ENCODE data around the gene SYT8. TPM values are rescaled to one million over a fixed set of nuclear protein-coding genes. Genes with fewer than 3 reads are reported as not detected.

SYT8 gene
- total RNA-seq, 1 experiment from 2014 or later, result 1.0 TPM

GRCh38 chr11:1877211-1878136, 42.7 kb downstream of the SYT8 start:
- Histone ChIP-seq H3K9me3 (ENCODE audit: control insufficient read depth in 1 of 2, insufficient read depth in 1 of 2, low read depth in 1 of 2, low read length in 2 of 2) (no peaks in the 10 kb centered on the region), H3K4me1 (ENCODE audit: control insufficient read depth in 1 of 2, insufficient read depth in 2 of 2, low read length in 2 of 2) (peaks cover 0 to 4% of the 10 kb centered on the region in 2 experiments; a peak in 1 of 4 replicates), H3K4me2 (ENCODE audit: low read length) (no peak overlapping the region), H3K27me3 (ENCODE audit: insufficient read depth, low read length) (no peaks in the 10 kb centered on the region), H3K4me3 (replicated peaks in 1 of 2; ENCODE audit: low read depth in 1 of 2, low read length in 2 of 2) (no peak overlapping the region), H3K79me2 (ENCODE audit: insufficient read depth, low read length) (no peaks in the 10 kb centered on the region), H3K9ac (ENCODE audit: low read length) (no peak overlapping the region), H3K36me3 (ENCODE audit: control insufficient read depth in 1 of 2, insufficient read depth in 2 of 2, low read length in 2 of 2) (no peaks in the 10 kb centered on the region), H2AFZ (ENCODE audit: low read depth, low read length, poor library complexity, severe bottlenecking) (no peak overlapping the region), H3K27ac (ENCODE audit: low read depth, low read length) (no peak overlapping the region), H3K9me2 (ENCODE audit: insufficient read depth) (no peaks in the 10 kb centered on the region), H4K20me1 (ENCODE audit: insufficient read depth) (no peaks in the 10 kb centered on the region)
- TF ChIP-seq, protein P1, sequence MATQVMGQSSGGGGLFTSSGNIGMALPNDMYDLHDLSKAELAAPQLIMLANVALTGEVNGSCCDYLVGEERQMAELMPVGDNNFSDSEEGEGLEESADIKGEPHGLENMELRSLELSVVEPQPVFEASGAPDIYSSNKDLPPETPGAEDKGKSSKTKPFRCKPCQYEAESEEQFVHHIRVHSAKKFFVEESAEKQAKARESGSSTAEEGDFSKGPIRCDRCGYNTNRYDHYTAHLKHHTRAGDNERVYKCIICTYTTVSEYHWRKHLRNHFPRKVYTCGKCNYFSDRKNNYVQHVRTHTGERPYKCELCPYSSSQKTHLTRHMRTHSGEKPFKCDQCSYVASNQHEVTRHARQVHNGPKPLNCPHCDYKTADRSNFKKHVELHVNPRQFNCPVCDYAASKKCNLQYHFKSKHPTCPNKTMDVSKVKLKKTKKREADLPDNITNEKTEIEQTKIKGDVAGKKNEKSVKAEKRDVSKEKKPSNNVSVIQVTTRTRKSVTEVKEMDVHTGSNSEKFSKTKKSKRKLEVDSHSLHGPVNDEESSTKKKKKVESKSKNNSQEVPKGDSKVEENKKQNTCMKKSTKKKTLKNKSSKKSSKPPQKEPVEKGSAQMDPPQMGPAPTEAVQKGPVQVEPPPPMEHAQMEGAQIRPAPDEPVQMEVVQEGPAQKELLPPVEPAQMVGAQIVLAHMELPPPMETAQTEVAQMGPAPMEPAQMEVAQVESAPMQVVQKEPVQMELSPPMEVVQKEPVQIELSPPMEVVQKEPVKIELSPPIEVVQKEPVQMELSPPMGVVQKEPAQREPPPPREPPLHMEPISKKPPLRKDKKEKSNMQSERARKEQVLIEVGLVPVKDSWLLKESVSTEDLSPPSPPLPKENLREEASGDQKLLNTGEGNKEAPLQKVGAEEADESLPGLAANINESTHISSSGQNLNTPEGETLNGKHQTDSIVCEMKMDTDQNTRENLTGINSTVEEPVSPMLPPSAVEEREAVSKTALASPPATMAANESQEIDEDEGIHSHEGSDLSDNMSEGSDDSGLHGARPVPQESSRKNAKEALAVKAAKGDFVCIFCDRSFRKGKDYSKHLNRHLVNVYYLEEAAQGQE (IDR thresholded peaks at IDR 0.05; ENCODE audit: low read depth), result no peak
- TF ChIP-seq, protein P2, sequence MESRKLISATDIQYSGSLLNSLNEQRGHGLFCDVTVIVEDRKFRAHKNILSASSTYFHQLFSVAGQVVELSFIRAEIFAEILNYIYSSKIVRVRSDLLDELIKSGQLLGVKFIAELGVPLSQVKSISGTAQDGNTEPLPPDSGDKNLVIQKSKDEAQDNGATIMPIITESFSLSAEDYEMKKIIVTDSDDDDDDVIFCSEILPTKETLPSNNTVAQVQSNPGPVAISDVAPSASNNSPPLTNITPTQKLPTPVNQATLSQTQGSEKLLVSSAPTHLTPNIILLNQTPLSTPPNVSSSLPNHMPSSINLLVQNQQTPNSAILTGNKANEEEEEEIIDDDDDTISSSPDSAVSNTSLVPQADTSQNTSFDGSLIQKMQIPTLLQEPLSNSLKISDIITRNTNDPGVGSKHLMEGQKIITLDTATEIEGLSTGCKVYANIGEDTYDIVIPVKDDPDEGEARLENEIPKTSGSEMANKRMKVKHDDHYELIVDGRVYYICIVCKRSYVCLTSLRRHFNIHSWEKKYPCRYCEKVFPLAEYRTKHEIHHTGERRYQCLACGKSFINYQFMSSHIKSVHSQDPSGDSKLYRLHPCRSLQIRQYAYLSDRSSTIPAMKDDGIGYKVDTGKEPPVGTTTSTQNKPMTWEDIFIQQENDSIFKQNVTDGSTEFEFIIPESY (IDR thresholded peaks at IDR 0.05; ENCODE audit: extremely low read depth, insufficient replicate concordance, low read length), result no peak
- TF ChIP-seq ATF3 (IDR thresholded peaks at IDR 0.05) (no peak), EZH2phosphoT487 (IDR thresholded peaks at IDR 0.05; ENCODE audit: borderline replicate concordance) (no peak), SP1 (IDR thresholded peaks at IDR 0.05; ENCODE audit: low read depth) (no peak), TCF7L2 (IDR thresholded peaks at IDR 0.05; ENCODE audit: borderline replicate concordance, extremely low read depth, insufficient read depth, insufficient read length) (no peak), FOSL1 (IDR thresholded peaks at IDR 0.05; ENCODE audit: low read depth) (no peak)
- ChIA-PET CTCF (interaction anchor here (1.0 to 2.4 kb wide), 9 partner anchors 12 to 279 kb away, joined by 3 to 19 read pairs (median 8); partner anchors contain the start of gene SYT8), RAD21 (ENCODE audit: low non-redundant PET in 1 of 2, low total read pairs in 2 of 2, uncharacterized antibody in 2 of 2, unreplicated experiment in 2 of 2) (interaction anchor here in 1 of 2 experiments (0.8 kb wide), 1 partner anchor 274 kb away, joined by 3 read pairs; no protein-coding TSS in a partner anchor), POLR2A (no interaction called here)
- DNase-seq (ENCODE audit: low read depth, low spot score), result no peak
- no peak for ATAC-seq
- no TSS peak for BruUV-seq (replicated peaks)
- intact Hi-C loops (cut with micrococcal nuclease), result no loop called here
